OCI-LY1 (cell line): ENCODE results near the gene CYP11A1.

Source experiments
- H2AFZ ChIP-seq: fragments of 200-600 bp; sonication (generic), shearing (Covaris generic); 2 replicates; pipeline ENCODE4 v1.6.0; 2014; ENCODE audit warnings: antibody characterized with exemption, mild to moderate bottlenecking, low read length
- H3F3A ChIP-seq: fragments of 200-600 bp; sonication (generic), shearing (Covaris generic); 2 replicates; pipeline ENCODE4 v1.6.0; 2014; ENCODE audit warnings: mild to moderate bottlenecking, antibody characterized with exemption, low read length, moderate library complexity; ENCODE audit not compliant: insufficient read depth
- H3K27ac ChIP-seq: fragments of 200-600 bp; sonication (generic); 2 replicates; pipeline ENCODE4 v1.5.1; 2014; ENCODE audit warnings: low read length, mixed run types, mild to moderate bottlenecking, low read depth; ENCODE audit not compliant: poor library complexity, severe bottlenecking
- H3K27me3 ChIP-seq: fragments of 200-600 bp; sonication (generic); 2 replicates; pipeline ENCODE4 v1.6.0; 2014; ENCODE audit warnings: antibody characterized with exemption, mild to moderate bottlenecking, low read length, moderate library complexity; ENCODE audit not compliant: insufficient read depth
- H3K36me3 ChIP-seq: fragments of 200-600 bp; sonication (generic); 2 replicates; pipeline ENCODE4 v1.6.1; 2014; ENCODE audit warnings: mild to moderate bottlenecking, antibody characterized with exemption, low read length, moderate library complexity, mixed read lengths; ENCODE audit not compliant: insufficient read depth
- H3K4me1 ChIP-seq: fragments of 200-600 bp; sonication (generic); 2 replicates; pipeline ENCODE4 v1.5.1; 2014; ENCODE audit warnings: mild to moderate bottlenecking, low read length, moderate library complexity; ENCODE audit not compliant: insufficient read depth, severe bottlenecking
- H3K4me2 ChIP-seq: fragments of 200-600 bp; sonication (generic), shearing (Covaris generic); 2 replicates; pipeline ENCODE4 v1.6.1; 2014; ENCODE audit warnings: low read length
- H3K4me3 ChIP-seq: fragments of 200-600 bp; sonication (generic); 2 replicates; pipeline ENCODE4 v1.5.1; 2014; ENCODE audit warnings: low read length, low read depth, mild to moderate bottlenecking, mixed read lengths; ENCODE audit not compliant: poor library complexity, severe bottlenecking
- H3K79me2 ChIP-seq: fragments of 200-600 bp; shearing (Covaris generic); 2 replicates; pipeline ENCODE4 v1.6.1; 2016; ENCODE audit warnings: mixed run types, low read length, mixed read lengths; ENCODE audit not compliant: insufficient read depth
- H3K9ac ChIP-seq: fragments of 200-600 bp; sonication (generic), shearing (Covaris generic); 2 replicates; pipeline ENCODE4 v1.6.1; 2014; ENCODE audit warnings: mild to moderate bottlenecking, low read length, mixed read lengths
- H3K9me2 ChIP-seq: fragments of 200-600 bp; sonication (generic), shearing (Covaris generic); 2 replicates; pipeline ENCODE4 v1.6.1; 2014; ENCODE audit warnings: low read depth, mild to moderate bottlenecking, low read length, mixed read lengths
- H3K9me3 ChIP-seq: fragments of 200-600 bp; shearing (Covaris generic); 2 replicates; pipeline ENCODE4 v1.6.1; 2014; ENCODE audit warnings: low read length, mixed read lengths
- H4K20me1 ChIP-seq: fragments of 200-600 bp; sonication (generic), shearing (Covaris generic); 2 replicates; pipeline ENCODE4 v1.6.0; 2016; ENCODE audit warnings: mild to moderate bottlenecking, low read length; ENCODE audit not compliant: insufficient read depth
- EZH2 ChIP-seq: fragments of 200-600 bp; sonication (generic), shearing (Covaris generic); IDR thresholded peaks from 2 replicates; pipeline ENCODE4 v1.8.0; 2017; ENCODE audit warnings: borderline replicate concordance, mixed run types, mild to moderate bottlenecking, antibody characterized with exemption, low read length, moderate library complexity, mixed read lengths
- TF ChIP-seq, protein P1 (sequence below): fragments of 200-600 bp; sonication (generic), shearing (Covaris generic); IDR thresholded peaks from 2 replicates; pipeline ENCODE4 v1.5.1; 2017; ENCODE audit warnings: mild to moderate bottlenecking, antibody characterized with exemption, low read length, moderate library complexity, mixed read lengths

CYP11A1 gene

GRCh38 chr15:74402337-74402841 is 34.9 kb upstream of the CYP11A1 start:
- peaks cover 12% of the 10 kb centered on the region for H3K4me1 ChIP-seq
- H3F3A ChIP-seq = no peaks in the 10 kb centered on the region
- no peak overlapping the region for H3K9ac ChIP-seq
- no peaks in the 10 kb centered on the region for H4K20me1 ChIP-seq
- H3K79me2 ChIP-seq = no peaks in the 10 kb centered on the region
- no peak overlapping the region for H3K27ac ChIP-seq
- TF ChIP-seq, protein P1, sequence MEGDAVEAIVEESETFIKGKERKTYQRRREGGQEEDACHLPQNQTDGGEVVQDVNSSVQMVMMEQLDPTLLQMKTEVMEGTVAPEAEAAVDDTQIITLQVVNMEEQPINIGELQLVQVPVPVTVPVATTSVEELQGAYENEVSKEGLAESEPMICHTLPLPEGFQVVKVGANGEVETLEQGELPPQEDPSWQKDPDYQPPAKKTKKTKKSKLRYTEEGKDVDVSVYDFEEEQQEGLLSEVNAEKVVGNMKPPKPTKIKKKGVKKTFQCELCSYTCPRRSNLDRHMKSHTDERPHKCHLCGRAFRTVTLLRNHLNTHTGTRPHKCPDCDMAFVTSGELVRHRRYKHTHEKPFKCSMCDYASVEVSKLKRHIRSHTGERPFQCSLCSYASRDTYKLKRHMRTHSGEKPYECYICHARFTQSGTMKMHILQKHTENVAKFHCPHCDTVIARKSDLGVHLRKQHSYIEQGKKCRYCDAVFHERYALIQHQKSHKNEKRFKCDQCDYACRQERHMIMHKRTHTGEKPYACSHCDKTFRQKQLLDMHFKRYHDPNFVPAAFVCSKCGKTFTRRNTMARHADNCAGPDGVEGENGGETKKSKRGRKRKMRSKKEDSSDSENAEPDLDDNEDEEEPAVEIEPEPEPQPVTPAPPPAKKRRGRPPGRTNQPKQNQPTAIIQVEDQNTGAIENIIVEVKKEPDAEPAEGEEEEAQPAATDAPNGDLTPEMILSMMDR = no peak
- TF ChIP-seq EZH2 = no peak
- no peak overlapping the region for H2AFZ ChIP-seq
- H3K36me3 ChIP-seq = no peaks in the 10 kb centered on the region
- no peaks in the 10 kb centered on the region for H3K9me3 ChIP-seq
- H3K4me2 ChIP-seq = no peak overlapping the region
- no peaks in the 10 kb centered on the region for H3K9me2 ChIP-seq
- peaks cover 16% of the 10 kb centered on the region; the same call in 1 of the 2 replicates for H3K27me3 ChIP-seq
- H3K4me3 ChIP-seq = no peak overlapping the region

DNA sequence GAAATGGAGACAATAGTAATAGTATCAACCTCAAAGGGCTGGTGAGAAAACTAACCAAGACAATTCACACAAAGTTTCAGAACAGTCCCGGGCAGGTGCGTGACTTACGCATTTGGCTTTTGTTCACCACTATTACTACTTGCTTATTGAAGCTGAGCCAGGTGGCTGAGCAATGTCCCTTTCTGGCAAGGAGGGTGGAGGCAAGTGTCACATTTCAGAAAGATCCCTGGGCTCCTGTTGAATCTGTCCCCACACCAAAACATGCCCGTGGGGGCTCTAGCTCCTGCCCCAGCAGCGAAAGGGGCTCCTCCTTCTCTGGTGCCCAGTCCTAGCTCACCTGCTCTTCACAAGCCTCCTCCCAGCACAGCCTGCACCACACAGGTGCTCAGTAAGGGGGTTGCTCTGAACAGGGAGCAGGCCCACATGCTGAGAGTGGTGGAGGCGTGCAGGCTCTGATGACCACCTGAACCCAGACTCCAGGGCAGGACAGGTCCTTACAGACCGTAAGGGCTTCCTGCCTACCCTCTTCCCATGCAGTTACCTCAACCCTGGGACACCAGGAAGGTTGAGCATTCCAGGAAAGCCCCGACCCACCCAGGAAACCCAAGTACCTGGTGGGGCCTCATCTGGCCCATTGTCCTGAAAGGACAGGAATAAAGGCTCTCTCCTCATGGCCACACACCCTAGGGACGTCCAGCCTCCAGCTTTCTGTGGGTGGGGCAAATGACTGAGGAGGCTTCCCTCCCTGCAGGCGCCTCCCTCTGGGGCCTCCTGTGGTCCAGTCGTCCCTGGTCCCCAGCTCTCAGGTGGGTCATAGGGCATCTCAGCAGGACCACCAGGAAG is 33.7 kb upstream of the CYP11A1 start:
- Histone ChIP-seq H3K27me3 (peaks cover 14% of the 10 kb centered on the region; the same call in 1 of the 2 replicates), H3K9me2 (no peaks in the 10 kb centered on the region), H2AFZ (no peak overlapping the region), H3K36me3 (no peaks in the 10 kb centered on the region), H3K4me3 (no peak overlapping the region), H3K9ac (no peak overlapping the region), H3K4me1 (peaks cover 12% of the 10 kb centered on the region), H3K9me3 (no peaks in the 10 kb centered on the region), H4K20me1 (no peaks in the 10 kb centered on the region), H3F3A (no peaks in the 10 kb centered on the region), H3K4me2 (no peak overlapping the region), H3K79me2 (no peaks in the 10 kb centered on the region), H3K27ac (no peak overlapping the region)
- TF ChIP-seq, protein P1 = no peak
- no peak for TF ChIP-seq EZH2

DNA sequence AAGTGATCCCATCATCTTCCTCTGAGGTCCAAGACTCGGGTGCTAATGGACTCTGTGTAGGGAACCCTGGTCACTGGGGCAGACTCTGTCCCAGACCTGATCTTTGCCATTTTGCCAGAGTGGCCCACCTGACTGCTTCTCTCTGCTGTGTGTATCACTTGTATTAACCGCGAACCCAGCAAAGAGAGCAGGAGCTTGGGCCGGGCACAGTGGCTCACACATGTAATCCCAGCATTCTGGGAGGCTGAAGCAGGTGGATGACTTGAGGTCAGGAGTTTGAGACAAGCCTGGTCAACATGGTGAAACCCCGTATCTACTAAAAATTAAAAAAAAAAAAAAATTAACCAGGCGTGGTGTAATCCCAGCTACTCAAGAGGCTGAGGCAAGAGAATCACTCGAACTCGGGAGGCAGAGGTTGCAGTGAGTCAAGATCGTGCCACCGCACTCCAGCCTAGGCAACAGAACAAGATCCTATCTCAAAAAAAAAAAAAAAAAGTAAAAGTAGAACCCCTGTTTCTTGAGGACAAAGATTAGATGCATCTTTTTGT is 32.9 kb upstream of the CYP11A1 start:
- Histone ChIP-seq H2AFZ (no peak overlapping the region), H3K79me2 (no peaks in the 10 kb centered on the region), H3K9me2 (no peaks in the 10 kb centered on the region), H4K20me1 (no peaks in the 10 kb centered on the region), H3K9me3 (no peaks in the 10 kb centered on the region), H3K4me3 (no peak overlapping the region), H3K27ac (no peak overlapping the region), H3K27me3 (peaks cover 12% of the 10 kb centered on the region; the same call in 1 of the 2 replicates), H3K36me3 (no peaks in the 10 kb centered on the region), H3K9ac (no peak overlapping the region), H3K4me2 (no peak overlapping the region), H3K4me1 (peaks cover 12% of the 10 kb centered on the region), H3F3A (no peaks in the 10 kb centered on the region)
- TF ChIP-seq, protein P1 = no peak
- no peak for TF ChIP-seq EZH2
